Peyer's patch (tissue), 4 donors: ENCODE measurements around the gene TNFSF13.
A peak's percentile ranks its signal among the peaks of the same experiment; 100 is the strongest.

Source experiments
- CTCF ChIP-seq, 6 experiments: fragments of 450-650 bp in 4 of 6; fragments of 200-600 bp in 2 of 6; sonication (generic) in 1 of 6; IDR thresholded peaks; one replicate each; pipeline ENCODE4 v1.5.1; 2017 to 2019; ENCODE audit warnings: antibody characterized with exemption in 6 of 6, mild to moderate bottlenecking in 3 of 6, moderate library complexity in 1 of 6
- POLR2A ChIP-seq, 2 donors: fragments of 450-650 bp; IDR thresholded peaks; one replicate each; pipeline ENCODE4 v1.5.1; 2017; ENCODE audit warnings: antibody characterized with exemption in 2 of 2, mild to moderate bottlenecking in 2 of 2, moderate library complexity in 2 of 2

GRCh38 chr17:7523033-7523432 lies 35.5 kb upstream of the TNFSF13 start:
- TF ChIP-seq CTCF (IDR thresholded peaks at IDR 0.05) (peak; percentile 13 to 58 (median 51)), POLR2A (IDR thresholded peaks at IDR 0.05) (no peak)
